ENCODE measurements around the gene AHCYL2.
"Not testable (repeated sequence)": the region's sequence is repeated elsewhere in the genome, so short reads cannot be mapped to it uniquely, and the experiment has no call there.

Gene AHCYL2

GRCh38 chr7:129354428-129355157 is 129.8 kb downstream of the AHCYL2 start:
- no peak for DNase-seq

GRCh38 chr7:129356176-129356575 is 131.3 kb downstream of the AHCYL2 start:
- DNase-seq, result no peak

GRCh38 chr7:129359176-129359575 is 134.3 kb downstream of the AHCYL2 start:
- no peak for DNase-seq

GRCh38 chr7:129359638-129360037 is 134.8 kb downstream of the AHCYL2 start:
- no peak for DNase-seq

- DNase-seq, result no peak
Observed at GRCh38 chr7:129361771-129362170, 136.9 kb downstream of the AHCYL2 start.

- DNase-seq, result no peak
Observed at GRCh38 chr7:129362496-129362895, 137.7 kb downstream of the AHCYL2 start.

GRCh38 chr7:129367349-129367699 is 142.5 kb downstream of the AHCYL2 start:
- DNase-seq, result no peak

- peak; percentile 62 for DNase-seq
Observed at GRCh38 chr7:129367700-129368388, 143.0 kb downstream of the AHCYL2 start.

- no peak for DNase-seq
Observed at GRCh38 chr7:129368389-129368986, 143.7 kb downstream of the AHCYL2 start.

GRCh38 chr7:129369447-129369846 is 144.6 kb downstream of the AHCYL2 start:
- DNase-seq, result not testable (repeated sequence)

GRCh38 chr7:129370812-129371211 is 146.0 kb downstream of the AHCYL2 start:
- no peak for DNase-seq

- no peak for DNase-seq
Observed at GRCh38 chr7:129371487-129371886, 146.7 kb downstream of the AHCYL2 start.

GRCh38 chr7:129373651-129374428 is 149.0 kb downstream of the AHCYL2 start:
- no peak for DNase-seq

GRCh38 chr7:129375141-129375938 is 150.5 kb downstream of the AHCYL2 start:
- DNase-seq, result no peak

- peak; percentile 10 for DNase-seq
Observed at GRCh38 chr7:129376076-129376777, 151.4 kb downstream of the AHCYL2 start.

GRCh38 chr7:129376778-129377700 is 152.2 kb downstream of the AHCYL2 start:
- no peak for DNase-seq

- no peak for DNase-seq
Observed at GRCh38 chr7:129381710-129382484, 157.1 kb downstream of the AHCYL2 start.

- DNase-seq, result no peak
Observed at GRCh38 chr7:129383542-129384132, 158.8 kb downstream of the AHCYL2 start.

GRCh38 chr7:129385116-129385515 is 160.3 kb downstream of the AHCYL2 start:
- DNase-seq, result no peak
